GM23248 (cell line): ENCODE results near the gene CHAC1. TPM values are rescaled to one million over a fixed set of nuclear protein-coding genes. Genes with fewer than 3 reads are reported as not detected.

Experiments
- DNase-seq: peaks from one replicate; pipeline ENCODE4 v3.0.0-alpha.2; 2015
- H2AFZ ChIP-seq: fragments of 200-600 bp; sonication (generic); 2 replicates; pipeline ENCODE4 v1.6.1; 2016; ENCODE audit warnings: antibody characterized with exemption
- H3F3A ChIP-seq: fragments of 200-600 bp; sonication (generic); 2 replicates; pipeline ENCODE4 v1.6.1; 2016; ENCODE audit warnings: mild to moderate bottlenecking, antibody characterized with exemption, mixed run types; ENCODE audit not compliant: insufficient read depth
- H3K27ac ChIP-seq: fragments of 200-600 bp; sonication (generic); 2 replicates; pipeline ENCODE4 v1.5.1; 2016; ENCODE audit warnings: mild to moderate bottlenecking
- H3K27me3 ChIP-seq: fragments of 200-600 bp; sonication (generic); replicated peaks from 2 replicates; pipeline ENCODE4 v1.6.1; 2016; ENCODE audit warnings: mild to moderate bottlenecking; ENCODE audit not compliant: insufficient read depth
- H3K36me3 ChIP-seq: fragments of 200-600 bp; sonication (generic); 2 replicates; pipeline ENCODE4 v1.6.1; 2016; ENCODE audit warnings: low read depth, mild to moderate bottlenecking
- H3K4me1 ChIP-seq: fragments of 200-600 bp; sonication (generic); 2 replicates; pipeline ENCODE4 v1.6.1; 2016; ENCODE audit warnings: mild to moderate bottlenecking; ENCODE audit not compliant: insufficient read depth
- H3K4me2 ChIP-seq: fragments of 200-600 bp; sonication (generic); one replicate; pipeline ENCODE4 v1.6.1; 2016; ENCODE audit warnings: mild to moderate bottlenecking; ENCODE audit not compliant: unreplicated experiment
- H3K4me3 ChIP-seq: fragments of 200-600 bp; sonication (generic); 2 replicates; pipeline ENCODE4 v1.5.1; 2016; ENCODE audit warnings: mild to moderate bottlenecking
- H3K79me2 ChIP-seq: fragments of 200-600 bp; sonication (generic); 2 replicates; pipeline ENCODE4 v1.6.1; 2016; ENCODE audit warnings: mild to moderate bottlenecking; ENCODE audit not compliant: insufficient read depth
- H3K9ac ChIP-seq: fragments of 200-600 bp; sonication (generic); 2 replicates; pipeline ENCODE4 v1.6.1; 2016; ENCODE audit warnings: mild to moderate bottlenecking
- H3K9me2 ChIP-seq: fragments of 200-600 bp; sonication (generic); 2 replicates; pipeline ENCODE4 v1.6.1; 2016; ENCODE audit warnings: mixed run types, mild to moderate bottlenecking, moderate library complexity; ENCODE audit not compliant: insufficient read depth
- H3K9me3 ChIP-seq: fragments of 200-600 bp; sonication (generic); one replicate; pipeline ENCODE4 v1.6.1; 2017; ENCODE audit warnings: low read depth
- H4K20me1 ChIP-seq: fragments of 200-600 bp; sonication (generic); 2 replicates; pipeline ENCODE4 v1.6.0; 2016; ENCODE audit not compliant: insufficient read depth
- EZH2 ChIP-seq: fragments of 200-600 bp; sonication (generic); IDR thresholded peaks from 2 replicates; pipeline ENCODE4 v1.6.1; 2018; ENCODE audit warnings: antibody characterized with exemption, mild to moderate bottlenecking; ENCODE audit not compliant: insufficient read depth, poor library complexity, severe bottlenecking
- EZH2phosphoT487 ChIP-seq: fragments of 200-600 bp; sonication (generic); IDR thresholded peaks from 2 replicates; pipeline ENCODE4 v1.6.1; 2018; ENCODE audit warnings: antibody characterized with exemption, moderate library complexity, mild to moderate bottlenecking, low read depth; ENCODE audit not compliant: insufficient read depth
- WGBS, 2 experiments: methylation state at CpG; one replicate each; pipeline ENCODE4 v1.1.6; 2015 to 2017; ENCODE audit warnings: low lambda C conversion rate in 2 of 2, low coverage in 1 of 2; ENCODE audit errors: missing lambda C conversion rate in 2 of 2; 5-methylcytosine and 5-hydroxymethylcytosine counted together
- in situ Hi-C: fragments of 300-500 bp; cut with MboI; formaldehyde crosslinking; loops from 2 replicates; pipeline ENCODE4 v1.15.0; 2020
- polyA plus RNA-seq: library from polyadenylated mRNA; unstranded; fragments of >200 nt; fragmentation: Nextera tagmentation; extraction: Ambion mirVana; gene quantifications from 2 replicates; pipeline ENCODE4 v1.2.1, GENCODE V29; 2016
- total RNA-seq: library from RNA; depleted of rRNA; stranded (reverse); fragments of >200 nt; shearing (Covaris generic); gene quantifications from 2 replicates; pipeline ENCODE4 v1.2.3, GENCODE V29; 2014

The CHAC1 gene
- total and polyA plus RNA-seq, 2 experiments from 2014 or later: 43.8 to 74.4 TPM

- in situ Hi-C loops: no loop called here
- TF ChIP-seq EZH2phosphoT487 (no peak), EZH2 (no peak)
- no peak for DNase-seq
- peaks cover 39% of the 10 kb centered on the region for H3K4me1 ChIP-seq
- no peak overlapping the region for H2AFZ ChIP-seq
- H3K79me2 ChIP-seq: no peaks in the 10 kb centered on the region
- H3K9me2 ChIP-seq: no peaks in the 10 kb centered on the region
- 94 to 96% methylated on average over 7 of the region's 7 CpGs for WGBS, 2 experiments
- H3K4me3 ChIP-seq: no peak overlapping the region
- peaks cover 47% of the 10 kb centered on the region; the same call in 1 of the 2 replicates for H3K36me3 ChIP-seq
- no peaks in the 10 kb centered on the region for H3K9me3 ChIP-seq
- no peaks in the 10 kb centered on the region for H3K27me3 ChIP-seq
- 0 out of 2 replicates have a peak overlapping the region, but pooled peaks have one; percentile 93 for H3K27ac ChIP-seq
- no peak overlapping the region for H3K4me2 ChIP-seq
- H3F3A ChIP-seq: peaks cover 54% of the 10 kb centered on the region
- no peak overlapping the region for H3K9ac ChIP-seq
- H4K20me1 ChIP-seq: no peaks in the 10 kb centered on the region
Measured at GRCh38 chr15:40986820-40987219, 33.5 kb downstream of the CHAC1 start.

- Histone ChIP-seq H3K79me2 (no peaks in the 10 kb centered on the region), H3K9ac (no peak overlapping the region), H3K36me3 (peaks cover 40% of the 10 kb centered on the region; the same call in 1 of the 2 replicates), H3K9me2 (no peaks in the 10 kb centered on the region), H3K4me1 (peaks cover 29% of the 10 kb centered on the region), H3K27me3 (no peaks in the 10 kb centered on the region), H3K4me3 (no peak overlapping the region), H3K4me2 (no peak overlapping the region), H3K9me3 (no peaks in the 10 kb centered on the region), H3K27ac (no peak overlapping the region), H4K20me1 (no peaks in the 10 kb centered on the region), H2AFZ (no peak overlapping the region), H3F3A (peaks cover 58% of the 10 kb centered on the region)
- in situ Hi-C loops: no loop called here
- WGBS, 2 experiments: 98 to 99% methylated on average over 4 of the region's 4 CpGs
- no peak for DNase-seq
- no peak for TF ChIP-seq EZH2
- TF ChIP-seq EZH2phosphoT487: no peak
Measured at GRCh38 chr15:40988156-40988555, 34.9 kb downstream of the CHAC1 start.

GRCh38 chr15:40990080-40990479, 36.8 kb downstream of the CHAC1 start:
- Histone ChIP-seq H3K9ac (no peak overlapping the region), H3K79me2 (no peaks in the 10 kb centered on the region), H3K27ac (no peak overlapping the region), H3K4me3 (no peak overlapping the region), H3K9me2 (no peaks in the 10 kb centered on the region), H2AFZ (no peak overlapping the region), H3K4me1 (peaks cover 11% of the 10 kb centered on the region), H3K27me3 (no peaks in the 10 kb centered on the region), H4K20me1 (no peaks in the 10 kb centered on the region), H3K9me3 (no peaks in the 10 kb centered on the region), H3K4me2 (no peak overlapping the region), H3F3A (peaks cover 40% of the 10 kb centered on the region), H3K36me3 (peaks cover 31% of the 10 kb centered on the region)
- no peak for DNase-seq
- no peak for TF ChIP-seq EZH2phosphoT487
- no peak for TF ChIP-seq EZH2
- in situ Hi-C loops: no loop called here

GRCh38 chr15:40990789-40991188, 37.5 kb downstream of the CHAC1 start:
- peaks cover 4% of the 10 kb centered on the region for H3K4me1 ChIP-seq
- DNase-seq: no peak
- H3K9me3 ChIP-seq: no peaks in the 10 kb centered on the region
- H2AFZ ChIP-seq: no peak overlapping the region
- peaks cover 32% of the 10 kb centered on the region for H3K36me3 ChIP-seq
- TF ChIP-seq EZH2phosphoT487 (no peak), EZH2 (no peak)
- 0% methylated on average over 1 of the region's 1 CpG for WGBS, 2 experiments
- H3K4me2 ChIP-seq: no peak overlapping the region
- H4K20me1 ChIP-seq: no peaks in the 10 kb centered on the region
- H3K4me3 ChIP-seq: no peak overlapping the region
- no peaks in the 10 kb centered on the region for H3K79me2 ChIP-seq
- H3K9me2 ChIP-seq: no peaks in the 10 kb centered on the region
- H3K9ac ChIP-seq: no peak overlapping the region
- H3F3A ChIP-seq: peaks cover 33% of the 10 kb centered on the region
- no peaks in the 10 kb centered on the region for H3K27me3 ChIP-seq
- in situ Hi-C loops: no loop called here
- no peak overlapping the region for H3K27ac ChIP-seq

- H2AFZ ChIP-seq: no peak overlapping the region
- WGBS, 2 experiments: 92 to 96% methylated on average over 3 of the region's 3 CpGs
Measured at GRCh38 chr15:40991355-40991754, 38.1 kb downstream of the CHAC1 start.

More at GRCh38 chr15:40991355-40991754, 38.1 kb downstream of the CHAC1 start:
- Histone ChIP-seq H3K4me2 (no peak overlapping the region), H3K9me3 (no peaks in the 10 kb centered on the region), H4K20me1 (no peaks in the 10 kb centered on the region), H3K79me2 (no peaks in the 10 kb centered on the region), H3K27ac (no peak overlapping the region), H3K36me3 (peaks cover 35% of the 10 kb centered on the region), H3K9me2 (no peaks in the 10 kb centered on the region), H3K9ac (no peak overlapping the region), H3K4me3 (no peak overlapping the region), H3K27me3 (no peaks in the 10 kb centered on the region), H3K4me1 (no peaks in the 10 kb centered on the region; the same call in 1 of the 2 replicates), H3F3A (peaks cover 29% of the 10 kb centered on the region)
- TF ChIP-seq EZH2phosphoT487 (no peak), EZH2 (no peak)
- in situ Hi-C loops: no loop called here
- no peak for DNase-seq
